A673 (cell line): ENCODE results near the gene HEY2. TPM values are rescaled to one million over a fixed set of nuclear protein-coding genes. Genes with fewer than 3 reads are reported as not detected.

Experiments used
- BruUV-seq: library from RNA; stranded (reverse); fragments of 400-500 nt; replicated peaks from 2 replicates; lab custom pipeline; 2021; lab: Mats Ljungman, UMichigan
- CTCF ChIA-PET: fragments of 300-600 bp; sonication (Branson Sonifier 250); formaldehyde crosslinking; loops from one replicate; lab custom pipeline; 2022; ENCODE audit warnings: antibody characterized with exemption; lab: Charles Lee
- POLR2A ChIA-PET: fragments of 300-600 bp; sonication (Branson Sonifier 250); formaldehyde crosslinking; loops from one replicate; lab custom pipeline; 2022; ENCODE audit warnings: antibody characterized with exemption; ENCODE audit not compliant: low non-redundant PET; lab: Charles Lee
- DNase-seq: peaks from one replicate; pipeline ENCODE4 v3.0.0-alpha.2; 2015; ENCODE audit warnings: low spot score
- H3K27ac ChIP-seq: fragments of 200-600 bp; sonication (generic); 2 replicates; pipeline ENCODE4 v1.5.1; 2016; ENCODE audit warnings: mixed run types, low read depth, mild to moderate bottlenecking, mixed read lengths, antibody characterized with exemption, low read length; ENCODE audit not compliant: poor library complexity, severe bottlenecking
- H3K27me3 ChIP-seq: fragments of 200-600 bp; sonication (generic); replicated peaks from 2 replicates; pipeline ENCODE4 v1.6.1; 2017; ENCODE audit warnings: mixed run types, low read depth, mild to moderate bottlenecking, mixed read lengths, antibody characterized with exemption, low read length; ENCODE audit not compliant: insufficient read depth, poor library complexity
- H3K36me3 ChIP-seq: fragments of 200-600 bp; sonication (generic); 2 replicates; pipeline ENCODE4 v1.6.1; 2016; ENCODE audit warnings: mixed run types, mild to moderate bottlenecking, mixed read lengths, antibody characterized with exemption, low read length; ENCODE audit not compliant: insufficient read depth, poor library complexity, severe bottlenecking
- H3K4me1 ChIP-seq: fragments of 200-600 bp; sonication (generic); 2 replicates; pipeline ENCODE4 v1.6.1; 2017; ENCODE audit warnings: mixed run types, mild to moderate bottlenecking, mixed read lengths, antibody characterized with exemption, low read length; ENCODE audit not compliant: insufficient read depth, poor library complexity, severe bottlenecking
- H3K4me3 ChIP-seq: fragments of 200-600 bp; sonication (generic); 2 replicates; pipeline ENCODE4 v1.5.1; 2016; ENCODE audit warnings: low read depth, mixed run types, mild to moderate bottlenecking, mixed read lengths, low read length; ENCODE audit not compliant: poor library complexity, severe bottlenecking
- H3K9me3 ChIP-seq: fragments of 200-600 bp; sonication (generic); 2 replicates; pipeline ENCODE4 v1.6.1; 2016; ENCODE audit warnings: mixed run types, low read depth, mild to moderate bottlenecking, mixed read lengths, antibody characterized with exemption, low read length; ENCODE audit not compliant: poor library complexity, severe bottlenecking
- CTCF ChIP-seq: fragments of 300-800, 200-600 bp; sonication (generic); conservative IDR thresholded peaks from 2 replicates; pipeline ENCODE4 v1.5.1; 2017; ENCODE audit warnings: low read depth, mild to moderate bottlenecking, antibody characterized with exemption, low read length, moderate library complexity, mixed read lengths
- EZH2 ChIP-seq: fragments of 200-600 bp; sonication (generic); IDR thresholded peaks from 2 replicates; pipeline ENCODE4 v1.6.1; 2017; ENCODE audit warnings: borderline replicate concordance, low read depth, mild to moderate bottlenecking, mixed read lengths, antibody characterized with exemption, low read length; ENCODE audit not compliant: poor library complexity, severe bottlenecking
- intact Hi-C: fragments of 100-400 bp; cut with micrococcal nuclease; formaldehyde crosslinking; loops from one replicate; pipeline ENCODE4 v1.10.0; 2022; ENCODE audit not compliant: unreplicated experiment
- total RNA-seq: library from RNA; stranded (reverse); gene quantifications from 2 replicates; pipeline ENCODE4 v1.2.3, GENCODE V29; 2021

HEY2 gene
- total RNA-seq, 1 experiment from 2014 or later: 0.32 TPM

DNA sequence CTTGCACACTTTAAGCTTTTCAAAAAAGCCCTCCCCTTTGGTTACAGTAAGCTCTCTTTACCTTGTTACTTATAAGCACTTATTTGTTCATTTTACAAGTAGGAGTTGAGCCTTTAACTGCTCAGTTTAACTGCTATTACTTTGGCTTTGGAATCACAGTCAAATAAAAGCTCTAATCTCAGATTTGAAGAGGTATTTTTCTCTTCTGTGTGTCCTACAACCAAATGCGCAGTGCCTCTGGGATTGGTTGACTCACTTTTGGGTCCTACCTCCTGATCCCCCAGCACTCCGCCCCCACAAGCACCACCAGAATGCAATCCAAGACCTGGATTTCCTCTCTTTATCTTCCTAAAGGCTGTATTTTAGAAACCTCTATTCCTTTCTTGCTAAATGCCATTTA is 43.8 kb downstream of the HEY2 start:
- intact Hi-C loops: no loop called here
- POLR2A ChIA-PET: no interaction called here
- no peak overlapping the region for H3K4me3 ChIP-seq
- no TSS peak for BruUV-seq
- H3K36me3 ChIP-seq: no peaks in the 10 kb centered on the region
- TF ChIP-seq CTCF (no peak), EZH2 (no peak)
- H3K4me1 ChIP-seq: peaks cover 59% of the 10 kb centered on the region
- DNase-seq: peak; percentile 49
- no peaks in the 10 kb centered on the region for H3K9me3 ChIP-seq
- no peak overlapping the region for H3K27ac ChIP-seq
- CTCF ChIA-PET: interaction anchor here (1.0 kb wide), 1 partner anchor 163 kb away, joined by 3 read pairs; no protein-coding TSS in a partner anchor
- H3K27me3 ChIP-seq: no peaks in the 10 kb centered on the region

DNA sequence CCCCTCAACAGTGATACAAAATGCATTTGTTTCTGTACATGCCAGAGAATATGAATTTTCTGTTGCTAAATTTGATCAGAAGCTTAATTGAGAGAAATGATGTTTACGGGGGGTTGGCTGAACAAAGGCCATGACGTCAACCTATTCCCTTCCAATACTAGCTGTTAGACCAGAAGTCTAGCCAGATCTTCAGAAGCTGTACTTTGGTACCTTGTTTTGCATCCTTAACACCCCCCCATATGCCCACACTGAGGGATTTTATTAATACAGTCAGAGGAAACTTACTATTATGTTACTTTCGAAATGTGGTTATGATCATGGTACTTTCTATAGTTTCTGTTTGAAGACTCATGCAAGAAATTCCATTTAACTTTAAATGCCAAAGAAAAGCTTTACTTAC is 44.4 kb downstream of the HEY2 start:
- ChIA-PET CTCF (interaction anchor here (1.0 kb wide), 1 partner anchor 162 kb away, joined by 3 read pairs; no protein-coding TSS in a partner anchor), POLR2A (interaction anchor here (0.5 kb wide), 1 partner anchor 125 kb away, joined by 4 read pairs; no protein-coding TSS in a partner anchor)
- peaks cover 59% of the 10 kb centered on the region for H3K4me1 ChIP-seq
- no peak for TF ChIP-seq CTCF
- no peaks in the 10 kb centered on the region for H3K36me3 ChIP-seq
- no TSS peak for BruUV-seq
- H3K27me3 ChIP-seq: no peaks in the 10 kb centered on the region
- intact Hi-C loops: no loop called here
- no peak overlapping the region for H3K27ac ChIP-seq
- H3K9me3 ChIP-seq: no peaks in the 10 kb centered on the region
- H3K4me3 ChIP-seq: no peak overlapping the region
- no peak for DNase-seq

DNA sequence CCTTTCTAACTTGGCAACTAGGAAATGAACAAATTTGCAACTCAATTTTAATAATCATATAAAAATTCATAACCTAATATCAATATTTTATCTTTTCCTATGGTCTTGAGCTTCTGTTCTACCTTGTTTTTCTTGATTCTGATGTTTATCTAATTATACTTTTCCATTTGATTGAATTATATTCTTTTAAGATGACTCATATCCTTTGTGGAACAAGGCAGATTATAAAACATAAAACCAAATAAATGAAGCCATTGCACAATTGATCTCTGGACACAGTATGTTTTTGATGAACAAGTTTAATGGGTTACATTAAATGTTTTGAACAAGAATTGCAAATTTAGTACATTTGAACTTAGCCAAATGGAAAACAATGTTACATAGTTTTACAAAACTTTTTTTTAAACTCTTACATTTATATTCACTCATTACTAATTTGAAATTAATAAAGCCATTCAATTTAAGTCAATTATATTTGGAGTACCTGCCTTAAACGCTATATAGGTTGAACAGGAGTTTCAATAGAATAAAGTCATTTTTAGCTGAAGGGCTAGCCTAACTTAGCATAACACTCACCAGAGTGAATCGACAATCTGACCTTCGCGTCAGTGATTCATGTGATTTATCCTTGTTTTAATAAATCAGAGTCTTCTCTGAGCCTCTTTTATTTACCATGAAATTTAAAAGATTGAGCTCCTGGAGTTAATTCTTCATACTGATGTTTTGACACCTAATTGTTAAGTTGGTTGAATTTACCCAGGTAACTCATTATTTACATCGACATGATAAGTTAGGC is 45.1 kb downstream of the HEY2 start:
- TF ChIP-seq CTCF (no peak), EZH2 (no peak)
- intact Hi-C loops: no loop called here
- H3K36me3 ChIP-seq: no peaks in the 10 kb centered on the region
- no peak overlapping the region for H3K27ac ChIP-seq
- POLR2A ChIA-PET: interaction anchor here (0.5 kb wide), 1 partner anchor 125 kb away, joined by 4 read pairs; no protein-coding TSS in a partner anchor
- no TSS peak for BruUV-seq
- CTCF ChIA-PET: interaction anchor here (1.0 kb wide), 1 partner anchor 162 kb away, joined by 3 read pairs; no protein-coding TSS in a partner anchor
- peaks cover 57% of the 10 kb centered on the region for H3K4me1 ChIP-seq
- no peaks in the 10 kb centered on the region for H3K9me3 ChIP-seq
- no peaks in the 10 kb centered on the region for H3K27me3 ChIP-seq
- H3K4me3 ChIP-seq: no peak overlapping the region
- DNase-seq: no peak
